ENCODE data around the gene DEUP1.

DNA sequence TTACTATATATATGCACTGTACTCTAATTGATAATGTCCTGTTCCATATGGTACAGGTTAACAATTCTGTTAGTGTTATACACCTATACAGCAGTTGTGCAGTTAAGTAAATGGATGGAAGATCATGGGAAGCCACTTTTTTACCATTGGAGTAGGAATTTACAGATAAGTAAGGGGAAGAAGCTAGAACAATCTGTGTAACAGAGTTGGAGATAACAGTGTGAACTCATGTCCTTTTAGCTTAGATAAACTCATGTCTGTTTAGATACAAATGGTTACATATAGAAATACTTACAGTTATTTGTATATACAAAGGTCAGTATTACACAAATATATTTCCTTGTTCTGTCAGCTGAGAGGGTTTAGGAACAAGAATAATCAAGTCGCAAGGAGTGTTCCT is 6.8 kb upstream of the DEUP1 start:
- TF ChIP-seq EZH2 (IDR thresholded peaks at IDR 0.05; ENCODE audit: insufficient read depth, poor library complexity, severe bottlenecking) (no peak), EZH2phosphoT487 (IDR thresholded peaks at IDR 0.05; ENCODE audit: insufficient read depth, low read depth) (no peak)
